Measurements from ENCODE around the gene TAF3.

DNA sequence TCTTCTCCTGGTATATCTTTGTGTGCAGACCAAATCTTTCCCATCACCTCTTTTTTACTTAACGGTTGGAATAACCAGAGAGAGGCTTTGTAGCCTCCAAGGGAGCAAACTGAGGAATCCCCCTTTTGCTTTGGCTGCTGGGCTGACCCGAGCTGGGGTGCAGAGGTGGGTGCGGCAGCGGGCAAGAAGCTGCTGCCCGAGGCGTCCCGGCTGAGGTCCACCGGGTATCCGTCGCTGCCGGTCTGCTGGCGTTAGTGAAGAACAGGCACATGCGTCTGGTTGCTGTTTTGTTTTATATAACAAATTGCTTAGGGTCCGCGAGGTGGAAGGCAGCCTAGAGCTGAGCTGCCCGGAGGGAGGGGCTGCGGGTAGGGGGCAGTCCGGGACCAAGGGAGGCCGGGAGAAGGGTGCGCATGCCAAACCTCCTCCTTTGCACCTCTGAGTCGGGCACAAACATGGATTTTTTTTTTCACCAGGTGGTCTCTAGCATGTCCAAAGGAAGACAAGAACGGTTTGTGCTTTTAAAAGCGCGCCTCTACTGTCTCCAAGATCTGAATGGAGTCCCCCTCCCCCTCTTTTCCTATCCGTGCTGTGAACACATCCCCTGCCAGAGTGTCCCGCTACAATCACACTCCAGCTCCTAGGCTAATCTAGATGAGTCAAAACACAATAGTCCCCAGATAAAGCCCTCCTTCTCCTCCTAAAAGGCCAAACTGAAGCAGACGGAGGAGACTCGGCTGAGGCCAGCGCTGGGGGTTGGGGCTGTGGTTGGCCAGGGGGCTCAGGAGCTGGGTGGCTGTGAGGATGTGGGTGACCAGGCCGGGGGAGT lies 229.4 kb downstream of the TAF3 start:
- TF ChIP-seq POLR2A (IDR thresholded peaks at IDR 0.05; ENCODE audit: low read depth, low read length): no peak
- no peak for TF ChIP-seq TAF1 (IDR thresholded peaks at IDR 0.05; ENCODE audit: low read depth, low read length)
- no peak for TF ChIP-seq POLR2AphosphoS5 (IDR thresholded peaks at IDR 0.05; ENCODE audit: low read depth, low read length)
